Liver (tissue), 3 donors: ENCODE data around the gene SMAD5.

Experiments used
- ATF3 ChIP-seq: IDR thresholded peaks from 2 replicates; pipeline ENCODE4 v1.6.1; 2016; ENCODE audit warnings: antibody characterized with exemption
- CTCF ChIP-seq: fragments of 150-350 bp; IDR thresholded peaks from 2 replicates; pipeline ENCODE4 v1.5.1; 2017; ENCODE audit warnings: improper control_type of control experiment, low read depth, low read length; ENCODE audit not compliant: missing input control
- REST ChIP-seq: IDR thresholded peaks from 2 replicates; pipeline ENCODE4 v1.6.1; 2016; ENCODE audit warnings: antibody characterized with exemption, mild to moderate bottlenecking
- YY1 ChIP-seq: IDR thresholded peaks from 2 replicates; pipeline ENCODE4 v1.6.1; 2016; ENCODE audit warnings: antibody characterized with exemption, mild to moderate bottlenecking
- donor health status: healthy.
- donor health status: healthy.

GRCh38 chr5:136192526-136193321 is 60.1 kb downstream of the SMAD5 start, which contains the start of gene SMIM32:
- TF ChIP-seq CTCF = no peak
- TF ChIP-seq ATF3 = no peak
- TF ChIP-seq YY1 = no peak
- no peak for TF ChIP-seq REST
